Measurements from ENCODE around the gene HSPB7. TPM values are rescaled to one million over a fixed set of nuclear protein-coding genes. Genes with fewer than 3 reads are reported as not detected.

The HSPB7 gene
- total RNA-seq, 1 experiment from 2014 or later: 0.11 TPM

DNA sequence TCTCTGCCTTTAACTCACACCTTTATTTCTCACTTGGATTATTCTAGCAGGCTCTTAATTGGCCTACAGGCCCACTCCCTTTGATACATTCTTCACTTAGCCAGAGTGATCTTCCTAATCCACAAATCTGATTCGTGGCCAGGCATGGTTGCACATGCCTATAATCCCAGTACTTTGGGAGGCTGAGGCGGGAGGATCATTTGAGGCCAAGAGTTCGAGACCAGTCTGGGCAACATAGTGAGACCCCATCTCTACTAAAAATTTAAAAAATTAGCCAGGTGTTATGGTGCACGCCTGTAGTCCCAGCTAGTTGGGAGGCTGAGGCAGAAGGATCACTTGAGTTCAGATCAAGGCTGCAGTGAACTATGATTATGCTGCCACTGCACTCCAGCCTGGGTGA is 44.1 kb downstream of the HSPB7 start:
- TF ChIP-seq, protein P1, sequence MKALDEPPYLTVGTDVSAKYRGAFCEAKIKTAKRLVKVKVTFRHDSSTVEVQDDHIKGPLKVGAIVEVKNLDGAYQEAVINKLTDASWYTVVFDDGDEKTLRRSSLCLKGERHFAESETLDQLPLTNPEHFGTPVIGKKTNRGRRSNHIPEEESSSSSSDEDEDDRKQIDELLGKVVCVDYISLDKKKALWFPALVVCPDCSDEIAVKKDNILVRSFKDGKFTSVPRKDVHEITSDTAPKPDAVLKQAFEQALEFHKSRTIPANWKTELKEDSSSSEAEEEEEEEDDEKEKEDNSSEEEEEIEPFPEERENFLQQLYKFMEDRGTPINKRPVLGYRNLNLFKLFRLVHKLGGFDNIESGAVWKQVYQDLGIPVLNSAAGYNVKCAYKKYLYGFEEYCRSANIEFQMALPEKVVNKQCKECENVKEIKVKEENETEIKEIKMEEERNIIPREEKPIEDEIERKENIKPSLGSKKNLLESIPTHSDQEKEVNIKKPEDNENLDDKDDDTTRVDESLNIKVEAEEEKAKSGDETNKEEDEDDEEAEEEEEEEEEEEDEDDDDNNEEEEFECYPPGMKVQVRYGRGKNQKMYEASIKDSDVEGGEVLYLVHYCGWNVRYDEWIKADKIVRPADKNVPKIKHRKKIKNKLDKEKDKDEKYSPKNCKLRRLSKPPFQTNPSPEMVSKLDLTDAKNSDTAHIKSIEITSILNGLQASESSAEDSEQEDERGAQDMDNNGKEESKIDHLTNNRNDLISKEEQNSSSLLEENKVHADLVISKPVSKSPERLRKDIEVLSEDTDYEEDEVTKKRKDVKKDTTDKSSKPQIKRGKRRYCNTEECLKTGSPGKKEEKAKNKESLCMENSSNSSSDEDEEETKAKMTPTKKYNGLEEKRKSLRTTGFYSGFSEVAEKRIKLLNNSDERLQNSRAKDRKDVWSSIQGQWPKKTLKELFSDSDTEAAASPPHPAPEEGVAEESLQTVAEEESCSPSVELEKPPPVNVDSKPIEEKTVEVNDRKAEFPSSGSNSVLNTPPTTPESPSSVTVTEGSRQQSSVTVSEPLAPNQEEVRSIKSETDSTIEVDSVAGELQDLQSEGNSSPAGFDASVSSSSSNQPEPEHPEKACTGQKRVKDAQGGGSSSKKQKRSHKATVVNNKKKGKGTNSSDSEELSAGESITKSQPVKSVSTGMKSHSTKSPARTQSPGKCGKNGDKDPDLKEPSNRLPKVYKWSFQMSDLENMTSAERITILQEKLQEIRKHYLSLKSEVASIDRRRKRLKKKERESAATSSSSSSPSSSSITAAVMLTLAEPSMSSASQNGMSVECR (CRISPR knock-in tag; IDR thresholded peaks at IDR 0.05; ENCODE audit: borderline replicate concordance): no peak
- TF ChIP-seq ELF4 (CRISPR knock-in tag; IDR thresholded peaks at IDR 0.05; ENCODE audit: low read depth) (no peak), ZNF121 (CRISPR knock-in tag; IDR thresholded peaks at IDR 0.05) (peak; percentile 58; the same call in 1 of the 2 replicates), JAZF1 (CRISPR knock-in tag; IDR thresholded peaks at IDR 0.05) (no peak)
- TF ChIP-seq, protein P2, sequence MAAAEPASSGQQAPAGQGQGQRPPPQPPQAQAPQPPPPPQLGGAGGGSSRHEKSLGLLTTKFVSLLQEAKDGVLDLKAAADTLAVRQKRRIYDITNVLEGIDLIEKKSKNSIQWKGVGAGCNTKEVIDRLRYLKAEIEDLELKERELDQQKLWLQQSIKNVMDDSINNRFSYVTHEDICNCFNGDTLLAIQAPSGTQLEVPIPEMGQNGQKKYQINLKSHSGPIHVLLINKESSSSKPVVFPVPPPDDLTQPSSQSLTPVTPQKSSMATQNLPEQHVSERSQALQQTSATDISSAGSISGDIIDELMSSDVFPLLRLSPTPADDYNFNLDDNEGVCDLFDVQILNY (CRISPR knock-in tag; IDR thresholded peaks at IDR 0.05): no peak
- TF ChIP-seq, protein P3, sequence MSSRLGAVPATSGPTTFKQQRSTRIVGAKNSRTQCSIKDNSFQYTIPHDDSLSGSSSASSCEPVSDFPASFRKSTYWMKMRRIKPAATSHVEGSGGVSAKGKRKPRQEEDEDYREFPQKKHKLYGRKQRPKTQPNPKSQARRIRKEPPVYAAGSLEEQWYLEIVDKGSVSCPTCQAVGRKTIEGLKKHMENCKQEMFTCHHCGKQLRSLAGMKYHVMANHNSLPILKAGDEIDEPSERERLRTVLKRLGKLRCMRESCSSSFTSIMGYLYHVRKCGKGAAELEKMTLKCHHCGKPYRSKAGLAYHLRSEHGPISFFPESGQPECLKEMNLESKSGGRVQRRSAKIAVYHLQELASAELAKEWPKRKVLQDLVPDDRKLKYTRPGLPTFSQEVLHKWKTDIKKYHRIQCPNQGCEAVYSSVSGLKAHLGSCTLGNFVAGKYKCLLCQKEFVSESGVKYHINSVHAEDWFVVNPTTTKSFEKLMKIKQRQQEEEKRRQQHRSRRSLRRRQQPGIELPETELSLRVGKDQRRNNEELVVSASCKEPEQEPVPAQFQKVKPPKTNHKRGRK (CRISPR knock-in tag; IDR thresholded peaks at IDR 0.05; ENCODE audit: borderline replicate concordance): no peak
- TF ChIP-seq, protein P4, sequence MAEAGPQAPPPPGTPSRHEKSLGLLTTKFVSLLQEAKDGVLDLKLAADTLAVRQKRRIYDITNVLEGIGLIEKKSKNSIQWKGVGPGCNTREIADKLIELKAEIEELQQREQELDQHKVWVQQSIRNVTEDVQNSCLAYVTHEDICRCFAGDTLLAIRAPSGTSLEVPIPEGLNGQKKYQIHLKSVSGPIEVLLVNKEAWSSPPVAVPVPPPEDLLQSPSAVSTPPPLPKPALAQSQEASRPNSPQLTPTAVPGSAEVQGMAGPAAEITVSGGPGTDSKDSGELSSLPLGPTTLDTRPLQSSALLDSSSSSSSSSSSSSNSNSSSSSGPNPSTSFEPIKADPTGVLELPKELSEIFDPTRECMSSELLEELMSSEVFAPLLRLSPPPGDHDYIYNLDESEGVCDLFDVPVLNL (CRISPR knock-in tag; IDR thresholded peaks at IDR 0.05; ENCODE audit: borderline replicate concordance, low read depth): no peak
- TF ChIP-seq, protein P5, sequence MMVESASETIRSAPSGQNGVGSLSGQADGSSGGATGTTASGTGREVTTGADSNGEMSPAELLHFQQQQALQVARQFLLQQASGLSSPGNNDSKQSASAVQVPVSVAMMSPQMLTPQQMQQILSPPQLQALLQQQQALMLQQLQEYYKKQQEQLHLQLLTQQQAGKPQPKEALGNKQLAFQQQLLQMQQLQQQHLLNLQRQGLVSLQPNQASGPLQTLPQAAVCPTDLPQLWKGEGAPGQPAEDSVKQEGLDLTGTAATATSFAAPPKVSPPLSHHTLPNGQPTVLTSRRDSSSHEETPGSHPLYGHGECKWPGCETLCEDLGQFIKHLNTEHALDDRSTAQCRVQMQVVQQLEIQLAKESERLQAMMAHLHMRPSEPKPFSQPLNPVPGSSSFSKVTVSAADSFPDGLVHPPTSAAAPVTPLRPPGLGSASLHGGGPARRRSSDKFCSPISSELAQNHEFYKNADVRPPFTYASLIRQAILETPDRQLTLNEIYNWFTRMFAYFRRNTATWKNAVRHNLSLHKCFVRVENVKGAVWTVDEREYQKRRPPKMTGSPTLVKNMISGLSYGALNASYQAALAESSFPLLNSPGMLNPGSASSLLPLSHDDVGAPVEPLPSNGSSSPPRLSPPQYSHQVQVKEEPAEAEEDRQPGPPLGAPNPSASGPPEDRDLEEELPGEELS (CRISPR knock-in tag; IDR thresholded peaks at IDR 0.05): no peak
- Mint-ChIP-seq H3K27ac (no peak overlapping the region), H3K4me1 (peaks cover 12% of the 10 kb centered on the region), H3K36me3 (peaks cover 31% of the 10 kb centered on the region), H3K9me3 (peaks cover 17% of the 10 kb centered on the region), H3K4me3 (no peak overlapping the region), H3K27me3 (ENCODE audit: low read depth) (no peaks in the 10 kb centered on the region; the same call in 1 of the 2 replicates)
- CTCF ChIA-PET: interaction anchor here (0.7 kb wide), 1 partner anchor 38 kb away, joined by 3 read pairs; no protein-coding TSS in a partner anchor
- POLR2A ChIA-PET: no interaction called here
- ATAC-seq: no peak
- DNase-seq (ENCODE audit: low spot score): no peak

DNA sequence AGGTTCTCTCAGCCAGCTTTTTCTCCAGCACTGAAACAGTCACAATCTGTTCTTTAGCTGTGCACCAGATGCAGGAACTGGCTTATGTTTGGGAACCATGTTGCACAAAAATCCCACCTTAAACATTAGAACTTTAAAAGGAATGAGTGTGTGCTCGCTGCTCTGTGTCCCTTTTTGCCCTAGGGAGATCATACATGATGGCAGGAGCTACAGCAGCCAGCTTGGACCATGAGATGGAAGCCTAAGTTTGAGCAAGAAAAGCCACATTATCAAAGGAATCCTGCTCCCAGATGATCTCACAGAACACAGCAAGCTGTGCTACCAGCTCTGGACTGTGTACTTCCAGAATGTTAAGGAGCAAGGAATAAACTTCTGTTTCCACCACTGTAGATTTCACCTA is 45.4 kb downstream of the HSPB7 start:
- Mint-ChIP-seq H3K36me3 (peaks cover 41% of the 10 kb centered on the region), H3K27me3 (ENCODE audit: low read depth) (no peaks in the 10 kb centered on the region; the same call in 1 of the 2 replicates), H3K9me3 (peaks cover 15% of the 10 kb centered on the region), H3K4me3 (no peak overlapping the region), H3K4me1 (peaks cover 12% of the 10 kb centered on the region), H3K27ac (no peak overlapping the region)
- ChIA-PET CTCF (interaction anchor here (0.6 kb wide), 1 partner anchor 92 kb away, joined by 3 read pairs; no protein-coding TSS in a partner anchor), POLR2A (no interaction called here)
- no peak for DNase-seq (ENCODE audit: low spot score)
- no peak for ATAC-seq
- TF ChIP-seq ETV6 (CRISPR knock-in tag; IDR thresholded peaks at IDR 0.05) (no peak), ZNF219 (CRISPR knock-in tag; IDR thresholded peaks at IDR 0.05; ENCODE audit: borderline replicate concordance) (no peak), SOX15 (CRISPR knock-in tag; IDR thresholded peaks at IDR 0.05) (no peak), NR3C1 (CRISPR knock-in tag; conservative IDR thresholded peaks at IDR 0.05; ENCODE audit: low read depth) (no peak), ZBTB21 (CRISPR knock-in tag; IDR thresholded peaks at IDR 0.05; ENCODE audit: borderline replicate concordance) (no peak), KAT7 (CRISPR knock-in tag; IDR thresholded peaks at IDR 0.05; ENCODE audit: borderline replicate concordance) (no peak), ZNF232 (CRISPR knock-in tag; IDR thresholded peaks at IDR 0.05) (no peak)
- TF ChIP-seq, protein P6, sequence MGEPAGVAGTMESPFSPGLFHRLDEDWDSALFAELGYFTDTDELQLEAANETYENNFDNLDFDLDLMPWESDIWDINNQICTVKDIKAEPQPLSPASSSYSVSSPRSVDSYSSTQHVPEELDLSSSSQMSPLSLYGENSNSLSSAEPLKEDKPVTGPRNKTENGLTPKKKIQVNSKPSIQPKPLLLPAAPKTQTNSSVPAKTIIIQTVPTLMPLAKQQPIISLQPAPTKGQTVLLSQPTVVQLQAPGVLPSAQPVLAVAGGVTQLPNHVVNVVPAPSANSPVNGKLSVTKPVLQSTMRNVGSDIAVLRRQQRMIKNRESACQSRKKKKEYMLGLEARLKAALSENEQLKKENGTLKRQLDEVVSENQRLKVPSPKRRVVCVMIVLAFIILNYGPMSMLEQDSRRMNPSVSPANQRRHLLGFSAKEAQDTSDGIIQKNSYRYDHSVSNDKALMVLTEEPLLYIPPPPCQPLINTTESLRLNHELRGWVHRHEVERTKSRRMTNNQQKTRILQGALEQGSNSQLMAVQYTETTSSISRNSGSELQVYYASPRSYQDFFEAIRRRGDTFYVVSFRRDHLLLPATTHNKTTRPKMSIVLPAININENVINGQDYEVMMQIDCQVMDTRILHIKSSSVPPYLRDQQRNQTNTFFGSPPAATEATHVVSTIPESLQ (CRISPR knock-in tag; IDR thresholded peaks at IDR 0.05): no peak
- TF ChIP-seq, protein P7, sequence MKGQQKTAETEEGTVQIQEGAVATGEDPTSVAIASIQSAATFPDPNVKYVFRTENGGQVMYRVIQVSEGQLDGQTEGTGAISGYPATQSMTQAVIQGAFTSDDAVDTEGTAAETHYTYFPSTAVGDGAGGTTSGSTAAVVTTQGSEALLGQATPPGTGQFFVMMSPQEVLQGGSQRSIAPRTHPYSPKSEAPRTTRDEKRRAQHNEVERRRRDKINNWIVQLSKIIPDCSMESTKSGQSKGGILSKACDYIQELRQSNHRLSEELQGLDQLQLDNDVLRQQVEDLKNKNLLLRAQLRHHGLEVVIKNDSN (CRISPR knock-in tag; IDR thresholded peaks at IDR 0.05): no peak
- TF ChIP-seq, protein P8, sequence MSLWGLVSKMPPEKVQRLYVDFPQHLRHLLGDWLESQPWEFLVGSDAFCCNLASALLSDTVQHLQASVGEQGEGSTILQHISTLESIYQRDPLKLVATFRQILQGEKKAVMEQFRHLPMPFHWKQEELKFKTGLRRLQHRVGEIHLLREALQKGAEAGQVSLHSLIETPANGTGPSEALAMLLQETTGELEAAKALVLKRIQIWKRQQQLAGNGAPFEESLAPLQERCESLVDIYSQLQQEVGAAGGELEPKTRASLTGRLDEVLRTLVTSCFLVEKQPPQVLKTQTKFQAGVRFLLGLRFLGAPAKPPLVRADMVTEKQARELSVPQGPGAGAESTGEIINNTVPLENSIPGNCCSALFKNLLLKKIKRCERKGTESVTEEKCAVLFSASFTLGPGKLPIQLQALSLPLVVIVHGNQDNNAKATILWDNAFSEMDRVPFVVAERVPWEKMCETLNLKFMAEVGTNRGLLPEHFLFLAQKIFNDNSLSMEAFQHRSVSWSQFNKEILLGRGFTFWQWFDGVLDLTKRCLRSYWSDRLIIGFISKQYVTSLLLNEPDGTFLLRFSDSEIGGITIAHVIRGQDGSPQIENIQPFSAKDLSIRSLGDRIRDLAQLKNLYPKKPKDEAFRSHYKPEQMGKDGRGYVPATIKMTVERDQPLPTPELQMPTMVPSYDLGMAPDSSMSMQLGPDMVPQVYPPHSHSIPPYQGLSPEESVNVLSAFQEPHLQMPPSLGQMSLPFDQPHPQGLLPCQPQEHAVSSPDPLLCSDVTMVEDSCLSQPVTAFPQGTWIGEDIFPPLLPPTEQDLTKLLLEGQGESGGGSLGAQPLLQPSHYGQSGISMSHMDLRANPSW (CRISPR knock-in tag; conservative IDR thresholded peaks at IDR 0.05; ENCODE audit: low read depth): no peak

All from WTC11 (cell line).